LNCaP clone FGC (cell line): Measurements from ENCODE around the gene PLTP.

ENCODE experiments used
- DNase-seq: peaks from one replicate; pipeline ENCODE4 v3.0.0-alpha.2; 2011; ENCODE audit warnings: low read depth
- H3K4me3 ChIP-seq: 2 replicates; pipeline ENCODE4 v1.5.1; 2011; ENCODE audit warnings: mild to moderate bottlenecking, low read depth, low read length, control low read depth
- CTCF ChIP-seq: IDR thresholded peaks from 2 replicates; pipeline ENCODE4 v1.5.1; 2012; ENCODE audit warnings: mild to moderate bottlenecking; ENCODE audit not compliant: control insufficient read depth, insufficient read depth; ENCODE audit errors: extremely low read depth

The PLTP gene

GRCh38 chr20:45947110-45947866, 35.3 kb upstream of the PLTP start:
- TF ChIP-seq CTCF = no peak
- H3K4me3 ChIP-seq = no peak overlapping the region
- DNase-seq = no peak

- TF ChIP-seq CTCF = no peak
- no peak for DNase-seq
These were observed 34.4 kb upstream of the PLTP start for GRCh38 chr20:45946149-45946970.

GRCh38 chr20:45945678-45946148, 33.8 kb upstream of the PLTP start:
- DNase-seq = no peak
- TF ChIP-seq CTCF = no peak
- no peak overlapping the region for H3K4me3 ChIP-seq

More at GRCh38 chr20:45946149-45946970, 34.4 kb upstream of the PLTP start:
- H3K4me3 ChIP-seq = no peak overlapping the region

DNA sequence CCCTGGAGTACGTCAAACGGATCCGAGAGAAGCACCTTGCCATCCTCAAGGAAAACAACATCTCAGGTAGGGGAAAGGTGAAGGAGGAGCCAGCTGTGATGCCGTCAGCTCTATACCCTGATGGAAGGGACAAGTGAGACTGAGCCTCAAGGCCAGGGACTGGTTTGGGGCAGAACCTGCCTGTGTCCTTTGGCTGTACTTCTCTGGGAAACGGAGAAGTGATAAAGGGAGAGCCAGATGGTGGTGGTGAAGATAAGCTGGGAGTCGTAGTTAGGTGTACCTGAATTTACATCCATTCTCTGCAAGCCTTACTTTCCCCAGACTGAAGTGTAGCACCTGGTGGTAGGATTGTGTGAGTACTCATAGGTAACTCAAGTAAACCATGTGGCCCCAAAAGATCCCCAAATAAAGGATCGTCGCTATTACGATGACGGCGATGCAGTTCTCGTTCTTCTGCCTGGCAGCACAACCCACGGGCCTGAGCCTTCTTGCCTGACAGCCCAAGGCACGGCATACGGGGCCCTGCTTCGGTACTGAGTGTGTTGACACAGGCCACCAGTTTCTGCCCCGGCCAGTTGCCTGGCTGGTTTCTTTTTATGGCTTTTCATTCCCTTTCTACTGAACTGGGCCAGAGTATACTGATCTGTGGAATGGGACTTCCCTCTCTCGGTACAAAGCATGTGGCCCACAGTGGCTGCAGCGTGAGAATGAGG, 33.2 kb upstream of the PLTP start:
- TF ChIP-seq CTCF = no peak
- no peak for DNase-seq
- H3K4me3 ChIP-seq = no peak overlapping the region

- no peak for DNase-seq
- TF ChIP-seq CTCF = no peak
These were observed 32.4 kb upstream of the PLTP start for GRCh38 chr20:45944151-45944964.

DNA sequence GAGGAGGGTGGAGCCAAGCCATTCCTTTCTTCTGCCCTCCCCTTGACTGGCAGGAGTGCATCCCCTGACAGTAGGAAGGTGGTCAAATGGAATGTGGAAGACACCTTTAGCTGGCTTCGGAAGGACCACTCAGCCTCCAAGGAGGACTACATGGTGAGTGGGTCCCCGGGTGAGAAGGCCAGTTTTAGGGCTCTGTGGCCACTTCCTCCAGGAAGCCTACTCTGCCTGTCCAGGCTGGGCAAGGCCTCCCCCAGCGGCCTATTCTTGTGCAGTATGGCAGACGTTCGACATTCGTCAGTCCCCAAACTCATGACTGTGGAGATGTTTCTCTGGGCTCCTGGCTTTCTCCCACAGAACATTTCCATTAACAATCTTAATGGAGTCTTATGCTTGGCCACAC, 31.7 kb upstream of the PLTP start:
- H3K4me3 ChIP-seq = no peak overlapping the region
- no peak for TF ChIP-seq CTCF
- DNase-seq = no peak

More at GRCh38 chr20:45944151-45944964, 32.4 kb upstream of the PLTP start:
- H3K4me3 ChIP-seq = no peak overlapping the region
